ENCODE results near the gene PCBP3. TPM values are rescaled to one million over a fixed set of nuclear protein-coding genes. Genes with fewer than 3 reads are reported as not detected.

The PCBP3 gene
- total RNA-seq, 1 donor from 2014 or later, result 3.8 TPM

- ATAC-seq (no peak), DNase-seq (no peak)
- H3K36me3 ChIP-seq, result no peaks in the 10 kb centered on the region
- no peaks in the 10 kb centered on the region for H3K9me3 ChIP-seq
- intact Hi-C loops (cut with DNase I), result no loop called here
- no peak overlapping the region for H3K4me3 ChIP-seq
- TF ChIP-seq CTCF (IDR thresholded peaks at IDR 0.05), result no peak
- no peak overlapping the region for H3K27ac ChIP-seq
- no peaks in the 10 kb centered on the region for H3K27me3 ChIP-seq
- H3K4me1 ChIP-seq, result no peaks in the 10 kb centered on the region
These were observed 276.1 kb downstream of the PCBP3 start for GRCh38 chr21:45919593-45919992.

DNA sequence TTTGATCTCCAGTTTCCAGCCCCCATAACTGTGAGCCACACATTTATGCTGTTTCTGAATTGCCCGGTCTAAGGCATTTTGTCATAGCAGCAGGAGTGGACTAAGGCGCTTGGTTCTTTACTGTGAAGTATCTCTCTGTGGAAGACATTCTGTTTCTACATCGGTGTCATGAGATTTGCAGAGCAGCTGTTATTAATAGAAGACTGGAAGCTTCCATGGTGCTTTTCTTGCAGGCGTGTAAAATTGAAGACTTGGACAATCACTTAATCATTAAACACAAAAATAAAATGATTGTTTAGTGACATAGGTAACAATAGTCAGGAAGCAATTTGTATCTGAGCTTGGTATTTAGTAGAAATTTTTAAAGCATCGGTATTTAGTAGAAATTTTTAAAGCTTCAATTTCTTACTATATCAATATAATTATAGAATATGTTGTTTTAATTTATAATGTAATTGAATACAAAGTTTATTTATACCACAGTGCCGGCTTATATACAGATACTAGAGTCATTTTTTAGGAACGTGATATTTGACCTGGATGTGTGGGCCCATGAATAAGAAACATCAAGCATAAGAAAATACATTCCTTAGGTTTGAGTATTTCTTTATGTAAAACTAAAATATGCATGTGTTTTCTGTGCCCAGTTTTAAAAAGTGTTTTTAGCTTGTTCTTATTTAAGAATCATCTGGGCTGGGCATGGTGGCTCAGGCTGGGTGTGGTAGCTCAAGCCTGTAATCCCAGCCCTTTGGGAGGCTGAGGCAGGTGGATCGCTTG is 277.5 kb downstream of the PCBP3 start:
- intact Hi-C loops (cut with DNase I), result no loop called here
- Histone ChIP-seq H3K36me3 (no peaks in the 10 kb centered on the region), H3K9me3 (no peaks in the 10 kb centered on the region), H3K4me3 (no peak overlapping the region), H3K27ac (no peak overlapping the region), H3K27me3 (no peaks in the 10 kb centered on the region), H3K4me1 (no peaks in the 10 kb centered on the region)
- ATAC-seq (no peak), DNase-seq (no peak)
- no peak for TF ChIP-seq CTCF (IDR thresholded peaks at IDR 0.05)

- Histone ChIP-seq H3K27me3 (no peaks in the 10 kb centered on the region), H3K36me3 (no peaks in the 10 kb centered on the region), H3K4me1 (no peaks in the 10 kb centered on the region), H3K27ac (no peak overlapping the region), H3K9me3 (no peaks in the 10 kb centered on the region), H3K4me3 (no peak overlapping the region)
- no peak for TF ChIP-seq CTCF (IDR thresholded peaks at IDR 0.05)
- intact Hi-C loops (cut with DNase I), result no loop called here
- ATAC-seq (no peak), DNase-seq (no peak)
These were observed 278.4 kb downstream of the PCBP3 start for GRCh38 chr21:45921917-45922316.

GRCh38 chr21:45922648-45923047 is 279.1 kb downstream of the PCBP3 start:
- TF ChIP-seq CTCF (IDR thresholded peaks at IDR 0.05), result no peak
- intact Hi-C loops (cut with DNase I), result no loop called here
- ATAC-seq, result no peak
- DNase-seq, result no peak
- Histone ChIP-seq H3K4me1 (no peaks in the 10 kb centered on the region), H3K9me3 (no peaks in the 10 kb centered on the region), H3K27ac (no peak overlapping the region), H3K36me3 (no peaks in the 10 kb centered on the region), H3K27me3 (no peaks in the 10 kb centered on the region), H3K4me3 (no peak overlapping the region)

DNA sequence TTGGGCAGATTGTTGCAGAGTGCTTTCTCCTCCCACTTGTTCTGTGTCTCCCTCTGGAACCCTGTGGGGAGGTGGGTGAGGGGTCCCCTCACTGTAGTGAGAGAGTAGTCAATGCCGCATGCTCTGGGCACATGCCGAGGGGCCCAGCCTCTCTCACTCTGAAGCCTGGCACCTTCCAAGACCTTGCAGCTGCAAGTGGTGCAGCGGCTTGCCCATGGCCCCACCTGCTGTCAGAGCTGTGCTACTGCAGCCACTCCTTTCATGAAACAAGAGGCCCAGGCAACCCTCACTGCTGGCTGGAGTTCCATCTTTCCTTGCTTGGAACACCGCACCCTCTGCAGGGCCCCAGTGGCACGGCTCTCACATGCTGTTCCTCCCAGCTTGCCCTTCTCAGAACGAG is 279.6 kb downstream of the PCBP3 start:
- Histone ChIP-seq H3K36me3 (no peaks in the 10 kb centered on the region), H3K4me3 (no peak overlapping the region), H3K27me3 (no peaks in the 10 kb centered on the region), H3K27ac (no peak overlapping the region), H3K9me3 (no peaks in the 10 kb centered on the region), H3K4me1 (no peaks in the 10 kb centered on the region)
- DNase-seq, result peak; percentile 76
- peak; percentile 89 for ATAC-seq
- peak; percentile 82 for TF ChIP-seq CTCF (IDR thresholded peaks at IDR 0.05)
- intact Hi-C loops (cut with DNase I), result no loop called here
